ENCODE measurements around the gene BIN1. TPM values are rescaled to one million over a fixed set of nuclear protein-coding genes. Genes with fewer than 3 reads are reported as not detected.
A peak's percentile ranks its signal among the peaks of the same experiment; 100 is the strongest.

BIN1 gene
- total and polyA plus RNA-seq, 2 of the 4 experiments (the other 2 are of a cell fraction) = 18.1 to 25.7 TPM

- Histone ChIP-seq H3K4me2 (ENCODE audit: low read depth, low read length) (no peak overlapping the region), H3K9ac (ENCODE audit: low read depth, low read length) (no peak overlapping the region), H3K4me3 (ENCODE audit: insufficient read depth, low read depth, low read length) (no peak overlapping the region), H3K9me3 (ENCODE audit: control insufficient read depth, insufficient read depth, low read length) (no peaks in the 10 kb centered on the region), H3K56ac (ENCODE audit: extremely low read depth, insufficient read depth, low read length) (no peak overlapping the region), H3K4ac (ENCODE audit: low read depth, low read length) (no peak overlapping the region; the same call in 1 of the 2 replicates), H2BK120ac (ENCODE audit: low read depth, low read length) (no peak overlapping the region), H3K36me3 (ENCODE audit: control insufficient read depth, insufficient read depth, low read length) (peaks cover 7% of the 10 kb centered on the region; the same call in 1 of the 2 replicates), H2AFZ (replicated peaks; ENCODE audit: low read length, poor library complexity) (peak overlapping the region; percentile 43), H3K9me1 (ENCODE audit: insufficient read depth, low read length) (peaks cover 6% of the 10 kb centered on the region; the same call in 1 of the 2 replicates), H3K27ac (ENCODE audit: insufficient read depth, low read length) (no peak overlapping the region), H3K4me1 (ENCODE audit: control insufficient read depth, insufficient read depth, low read length) (peaks cover 19% of the 10 kb centered on the region), H3K79me1 (ENCODE audit: low read depth in 1 of 2, low read length in 2 of 2) (peaks cover 10 to 49% of the 10 kb centered on the region in 2 experiments; a peak in 3 of 4 replicates), H4K91ac (ENCODE audit: insufficient read depth, low read depth, low read length) (no peak overlapping the region), H2AK5ac (ENCODE audit: low read depth, low read length) (no peak overlapping the region; the same call in 1 of the 2 replicates), H3K23ac (ENCODE audit: low read depth, low read length) (no peak overlapping the region), H4K20me1 (ENCODE audit: insufficient read depth, low read length) (peaks cover 45% of the 10 kb centered on the region), H2AK9ac (replicated peaks; ENCODE audit: low read depth, low read length, poor library complexity) (no peak overlapping the region), H3K14ac (replicated peaks; ENCODE audit: low read depth, low read length) (no peak overlapping the region; the same call in 1 of the 2 replicates), H2BK5ac (ENCODE audit: low read depth, low read length, poor library complexity, severe bottlenecking) (no peak overlapping the region), H4K5ac (ENCODE audit: low read depth, low read length) (no peak overlapping the region), H2BK15ac (ENCODE audit: low read depth, low read length) (no peak overlapping the region), H3K18ac (ENCODE audit: low read depth, low read length) (no peak overlapping the region), H2BK20ac (ENCODE audit: low read depth, low read length) (no peak overlapping the region), H4K8ac (ENCODE audit: low read depth in 2 of 2, low read length in 2 of 2) (no peak overlapping the region), H3K27me3 (ENCODE audit: control insufficient read depth, insufficient read depth, low read length) (no peaks in the 10 kb centered on the region)
- ChIA-PET CTCF (interaction anchor here (0.8 kb wide), 1 partner anchor 9 kb away, joined by 4 read pairs; no protein-coding TSS in a partner anchor), POLR2A (ENCODE audit: unreplicated experiment) (no interaction called here)
- in situ Hi-C loops (cut with MboI; ENCODE audit: low sequenced_read_pairs) (no loop called here), dilution Hi-C loops (cut with HindIII; ENCODE audit: low sequenced_read_pairs, unreplicated experiment) (no loop called here), intact Hi-C loops (cut with micrococcal nuclease) (no loop called here)
- no peak for DNase-seq
- TF ChIP-seq POLR2A (IDR thresholded peaks at IDR 0.05; ENCODE audit: low read depth, low read length) = no peak
- TF ChIP-seq ELK1 (IDR thresholded peaks at IDR 0.05; ENCODE audit: borderline replicate concordance, low read depth, low read length) = no peak
- no peak for TF ChIP-seq CEBPB (IDR thresholded peaks at IDR 0.05; ENCODE audit: low read depth, low read length)
- no peak for TF ChIP-seq CTCF (conservative IDR thresholded peaks at IDR 0.05; ENCODE audit: low read depth, low read length)
- TF ChIP-seq MAFK (IDR thresholded peaks at IDR 0.05; ENCODE audit: low read depth, low read length) = no peak
- no peak for TF ChIP-seq NFE2L2 (IDR thresholded peaks at IDR 0.05; ENCODE audit: low read depth, low read length)
- no peak for TF ChIP-seq RCOR1 (IDR thresholded peaks at IDR 0.05; ENCODE audit: insufficient replicate concordance, low read length)
- TF ChIP-seq FOS (IDR thresholded peaks at IDR 0.05; ENCODE audit: low read depth, low read length) = no peak
- no peak for TF ChIP-seq RAD21 (IDR thresholded peaks at IDR 0.05; ENCODE audit: low read length)
- TF ChIP-seq BHLHE40 (IDR thresholded peaks at IDR 0.05; ENCODE audit: low read depth, low read length) = no peak
- no peak for TF ChIP-seq RFX5 (IDR thresholded peaks at IDR 0.05; ENCODE audit: low read depth, low read length)
- TF ChIP-seq MXI1 (IDR thresholded peaks at IDR 0.05; ENCODE audit: borderline replicate concordance, low read depth, low read length) = no peak
- TF ChIP-seq, protein P1, sequence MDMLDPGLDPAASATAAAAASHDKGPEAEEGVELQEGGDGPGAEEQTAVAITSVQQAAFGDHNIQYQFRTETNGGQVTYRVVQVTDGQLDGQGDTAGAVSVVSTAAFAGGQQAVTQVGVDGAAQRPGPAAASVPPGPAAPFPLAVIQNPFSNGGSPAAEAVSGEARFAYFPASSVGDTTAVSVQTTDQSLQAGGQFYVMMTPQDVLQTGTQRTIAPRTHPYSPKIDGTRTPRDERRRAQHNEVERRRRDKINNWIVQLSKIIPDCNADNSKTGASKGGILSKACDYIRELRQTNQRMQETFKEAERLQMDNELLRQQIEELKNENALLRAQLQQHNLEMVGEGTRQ (IDR thresholded peaks at IDR 0.05; ENCODE audit: low read depth, low read length) = no peak
- TF ChIP-seq CHD1 (IDR thresholded peaks at IDR 0.05; ENCODE audit: low read depth, low read length) = no peak
- 100% methylated on average over 4 of the region's 11 CpGs; no CpG with 5 or more reads in 1 of the 2 experiments for WGBS, 2 experiments (ENCODE audit: extremely low coverage in 2 of 2, insufficient read length in 1 of 2)
- ATAC-seq (ENCODE audit: low read depth) = no peak
- BruUV-seq (replicated peaks) = no TSS peak
Measured at GRCh38 chr2:127076924-127077323, 30.0 kb downstream of the BIN1 start.

Data from IMR-90 (cell line).